GM23338 (cell line): ENCODE results near the gene ADIG. TPM values are rescaled to one million over a fixed set of nuclear protein-coding genes. Genes with fewer than 3 reads are reported as not detected.

Source experiments
- ATAC-seq: fragments of 200-7000 bp; cut with Tn5 transposase; 3 replicates; pipeline ENCODE4 v1.9.1; 2020
- DNase-seq: peaks from one replicate; pipeline ENCODE4 v3.0.0-alpha.2; 2015; ENCODE audit warnings: low spot score
- H2AFZ ChIP-seq: fragments of 200-600 bp; sonication (generic); 2 replicates; pipeline ENCODE4 v1.8.0; 2016; ENCODE audit warnings: antibody characterized with exemption, mild to moderate bottlenecking, moderate library complexity
- H3F3A ChIP-seq: fragments of 200-600 bp; sonication (generic); replicated peaks from 2 replicates; pipeline ENCODE4 v1.8.0; 2017; ENCODE audit warnings: antibody characterized with exemption, mixed run types, low read depth
- H3K27ac ChIP-seq: fragments of 200-600 bp; sonication (generic); 2 replicates; pipeline ENCODE4 v1.6.1; 2016; ENCODE audit warnings: low read depth
- H3K27me3 ChIP-seq: fragments of 200-600 bp; sonication (generic); 2 replicates; pipeline ENCODE4 v1.8.0; 2016; ENCODE audit warnings: mild to moderate bottlenecking, mixed run types, moderate library complexity; ENCODE audit not compliant: insufficient read depth
- H3K36me3 ChIP-seq: fragments of 200-600 bp; sonication (generic); 2 replicates; pipeline ENCODE4 v1.8.0; 2016; ENCODE audit warnings: mild to moderate bottlenecking; ENCODE audit not compliant: insufficient read depth
- H3K4me1 ChIP-seq: fragments of 200-600 bp; sonication (generic); 2 replicates; pipeline ENCODE4 v1.8.0; 2016; ENCODE audit warnings: mild to moderate bottlenecking, moderate library complexity; ENCODE audit not compliant: insufficient read depth
- H3K4me2 ChIP-seq: fragments of 200-600 bp; sonication (generic); 2 replicates; pipeline ENCODE4 v1.7.1; 2017; ENCODE audit warnings: mixed run types
- H3K4me3 ChIP-seq: fragments of 200-600 bp; sonication (generic); 2 replicates; pipeline ENCODE4 v1.6.1; 2016; ENCODE audit warnings: mixed run types
- H3K79me2 ChIP-seq: fragments of 200-600 bp; sonication (generic); replicated peaks from 2 replicates; pipeline ENCODE4 v1.8.0; 2017; ENCODE audit warnings: mild to moderate bottlenecking; ENCODE audit not compliant: insufficient read depth
- H3K9me2 ChIP-seq: fragments of 200-600 bp; sonication (generic); 2 replicates; pipeline ENCODE4 v1.8.0; 2017; ENCODE audit not compliant: insufficient read depth
- H4K20me1 ChIP-seq: fragments of 200-600 bp; sonication (generic); replicated peaks from 2 replicates; pipeline ENCODE4 v1.8.0; 2017; ENCODE audit warnings: mild to moderate bottlenecking; ENCODE audit not compliant: insufficient read depth
- H3K27ac Mint-ChIP-seq: 2 replicates; pipeline ENCODE4 v1.8.0; 2020; ENCODE audit warnings: inconsistent platforms, mild to moderate bottlenecking, moderate library complexity, mixed read lengths
- H3K27me3 Mint-ChIP-seq: 3 replicates; pipeline ENCODE4 v1.8.0; 2022; ENCODE audit warnings: low read depth, mild to moderate bottlenecking, moderate library complexity, mixed read lengths, inconsistent platforms; ENCODE audit not compliant: insufficient read depth, poor library complexity
- H3K36me3 Mint-ChIP-seq: 3 replicates; pipeline ENCODE4 v1.8.0; 2021; ENCODE audit warnings: low read depth, mild to moderate bottlenecking, inconsistent platforms, moderate library complexity, mixed read lengths
- H3K4me1 Mint-ChIP-seq: 3 replicates; pipeline ENCODE4 v1.8.0; 2020; ENCODE audit warnings: mild to moderate bottlenecking, inconsistent platforms, mixed read lengths
- H3K4me3 Mint-ChIP-seq: 3 replicates; pipeline ENCODE4 v1.8.0; 2021; ENCODE audit warnings: moderate library complexity, mild to moderate bottlenecking, inconsistent platforms, mixed read lengths
- H3K9me3 Mint-ChIP-seq: 3 replicates; pipeline ENCODE4 v1.8.0; 2020; ENCODE audit warnings: moderate library complexity, mild to moderate bottlenecking, inconsistent platforms, mixed read lengths
- CREB1 ChIP-seq: fragments of 250-450 bp; sonication (Bioruptor Pico); IDR thresholded peaks from 2 replicates; pipeline ENCODE4 v1.5.0; 2020; ENCODE audit warnings: low read depth, mild to moderate bottlenecking, moderate library complexity
- CTCF ChIP-seq, 2 experiments: fragments of 200-600 bp in 1 of 2; sonication (generic) in 1 of 2; conservative IDR thresholded peaks; 2 replicates each; pipeline versions ENCODE4 v1.5.1 to v1.6.1; 2016 to 2017; ENCODE audit warnings: antibody characterized with exemption in 2 of 2, low read depth in 2 of 2, mild to moderate bottlenecking in 2 of 2, moderate library complexity in 1 of 2
- ETS1 ChIP-seq: IDR thresholded peaks from 2 replicates; pipeline ENCODE4 v1.6.1; 2016; ENCODE audit warnings: antibody characterized with exemption
- EZH2 ChIP-seq: fragments of 200-600 bp; sonication (generic); IDR thresholded peaks from one replicate; pipeline ENCODE4 v1.8.0; 2017; ENCODE audit warnings: antibody characterized with exemption, mild to moderate bottlenecking, low read depth; ENCODE audit not compliant: unreplicated experiment
- EZH2phosphoT487 ChIP-seq: fragments of 200-600 bp; sonication (generic); IDR thresholded peaks from one replicate; pipeline ENCODE4 v1.8.1; 2018; ENCODE audit warnings: antibody characterized with exemption; ENCODE audit not compliant: unreplicated experiment
- JUNB ChIP-seq: IDR thresholded peaks from one replicate; pipeline ENCODE4 v1.6.1; 2016; ENCODE audit warnings: antibody characterized with exemption; ENCODE audit not compliant: unreplicated experiment
- NANOG ChIP-seq: IDR thresholded peaks from 2 replicates; pipeline ENCODE4 v1.6.1; 2016; ENCODE audit warnings: antibody characterized with exemption, borderline replicate concordance
- POLR2AphosphoS5 ChIP-seq: IDR thresholded peaks from 2 replicates; pipeline ENCODE4 v1.6.1; 2016; ENCODE audit warnings: antibody characterized with exemption, low read depth
- REST ChIP-seq: IDR thresholded peaks from one replicate; pipeline ENCODE4 v1.6.1; 2018; ENCODE audit warnings: antibody characterized with exemption; ENCODE audit not compliant: unreplicated experiment
- STAT1 ChIP-seq: IDR thresholded peaks from one replicate; pipeline ENCODE4 v1.6.1; 2016; ENCODE audit warnings: antibody characterized with exemption; ENCODE audit not compliant: unreplicated experiment
- ZNF114 ChIP-seq: fragments of 250-450 bp; sonication (Bioruptor Pico); IDR thresholded peaks from 2 replicates; pipeline ENCODE4 v1.5.0; 2020; ENCODE audit warnings: mild to moderate bottlenecking, moderate library complexity
- ZNF331 ChIP-seq: fragments of 250-450 bp; sonication (Bioruptor Pico); IDR thresholded peaks from 2 replicates; pipeline ENCODE4 v1.5.0; 2020; ENCODE audit warnings: low read depth, mild to moderate bottlenecking, moderate library complexity
- ZNF462 ChIP-seq: fragments of 250-450 bp; sonication (Bioruptor Pico); IDR thresholded peaks from 2 replicates; pipeline ENCODE4 v1.5.0; 2020; ENCODE audit warnings: mild to moderate bottlenecking, moderate library complexity
- polyA plus RNA-seq: library from polyadenylated mRNA; unstranded; fragments of >200 nt; fragmentation: Nextera tagmentation; extraction: Ambion mirVana; gene quantifications from 2 replicates; pipeline ENCODE4 v1.2.1, GENCODE V29; 2016
- total RNA-seq: library from RNA; depleted of rRNA; stranded (reverse); fragments of >200 nt; shearing (Covaris generic); gene quantifications from 2 replicates; pipeline ENCODE4 v1.2.3, GENCODE V29; 2014

The ADIG gene
- total and polyA plus RNA-seq, 2 experiments from 2014 or later = not detected

GRCh38 chr20:38555395-38555794 lies 25.6 kb upstream of the ADIG start (continued):
- TF ChIP-seq ZNF114 (CRISPR knock-in tag) (no peak), EZH2phosphoT487 (no peak), EZH2 (no peak), CREB1 (CRISPR knock-in tag) (no peak), STAT1 (no peak)

- Histone ChIP-seq H3K27me3 (no peaks in the 10 kb centered on the region), H3K27ac (no peak overlapping the region), H3K4me1 (no peaks in the 10 kb centered on the region), H3K4me3 (no peak overlapping the region), H4K20me1 (no peaks in the 10 kb centered on the region), H3K36me3 (peaks cover 17% of the 10 kb centered on the region), H3K4me2 (no peak overlapping the region), H3K9me2 (no peaks in the 10 kb centered on the region), H3K79me2 (no peaks in the 10 kb centered on the region), H3F3A (no peaks in the 10 kb centered on the region), H2AFZ (no peak overlapping the region)
- Mint-ChIP-seq H3K27me3 (no peaks in the 10 kb centered on the region), H3K4me1 (0 out of 3 replicates have a peak, but pooled peaks cover 4% of the 10 kb centered on the region), H3K36me3 (peaks cover 28% of the 10 kb centered on the region), H3K27ac (no peak overlapping the region), H3K9me3 (no peaks in the 10 kb centered on the region), H3K4me3 (no peak overlapping the region)
- TF ChIP-seq REST (no peak), NANOG (no peak), EZH2 (no peak), ETS1 (no peak), ZNF462 (no peak), CTCF (conservative IDR thresholded peaks at IDR 0.05; ENCODE audit: low read depth in 2 of 2) (no peak), EZH2phosphoT487 (no peak), ZNF114 (CRISPR knock-in tag) (no peak), CREB1 (CRISPR knock-in tag) (no peak), POLR2AphosphoS5 (no peak), JUNB (no peak), ZNF331 (CRISPR knock-in tag) (no peak), STAT1 (no peak)
- ATAC-seq (no peak), DNase-seq (no peak)
These were observed 23.8 kb upstream of the ADIG start for GRCh38 chr20:38557174-38557573.
